Left ventricle myocardium superior (tissue), 1 donor: ENCODE data around the gene CA12. TPM values are rescaled to one million over a fixed set of nuclear protein-coding genes. Genes with fewer than 3 reads are reported as not detected.
"Not testable (repeated sequence)": the region's sequence is repeated elsewhere in the genome, so short reads cannot be mapped to it uniquely, and the experiment has no call there.

ENCODE experiments used
- ATAC-seq: fragments of 200-7000 bp; cut with Tn5 transposase; one replicate; pipeline ENCODE4 v1.9.1; 2020; ENCODE audit warnings: mild to moderate bottlenecking, moderate library complexity
- DNase-seq: peaks from one replicate; pipeline ENCODE4 v3.0.0-alpha.2; 2020
- intact Hi-C: fragments of 100-400 bp; cut with micrococcal nuclease; formaldehyde crosslinking; loops from one replicate; pipeline ENCODE4 v1.11.0; 2022
- long read RNA-seq: library from polyadenylated mRNA; unstranded; transcript quantifications from one replicate; pipeline ENCODE4 v2.0.0, GENCODE V29; 2021
- total RNA-seq: library from RNA; stranded (reverse); fragmentation: NEBNext Ultra II Directional; extraction: Animal tissue kit (Norgen Biotek cat#: 25700); gene quantifications from one replicate; pipeline ENCODE4 v1.2.1, GENCODE V29; 2021
- donor health status: DM: no; HTN: yes; CAD: no; lungs with severe emphysema.

CA12 gene
- 0.74 TPM for total RNA-seq
- long read RNA-seq, partial matches to known transcripts, result 1 of 1 reads
- long read RNA-seq, other reads (novel, unspliced or antisense), result 0 of 1 reads

- peak; percentile 41 for DNase-seq
- intact Hi-C loops, result no loop called here
- ATAC-seq, result peak; percentile 80
Observed at GRCh38 chr15:63381301-63382204, at the start of gene CA12. Gene CA12 (minus strand): TSS chr15:63381846. CDS start chr15:63381720, 126 bp downstream.

- ATAC-seq (peak; percentile 50), DNase-seq (no peak)
- intact Hi-C loops, result no loop called here
Observed at GRCh38 chr15:63430766-63431451, 49.3 kb upstream of the CA12 start.

- intact Hi-C loops, result no loop called here
- ATAC-seq (no peak), DNase-seq (no peak)
Observed at GRCh38 chr15:63426552-63426951, 44.9 kb upstream of the CA12 start.

GRCh38 chr15:63425426-63425985 is 43.9 kb upstream of the CA12 start:
- intact Hi-C loops, result no loop called here
- no peak for DNase-seq
- no peak for ATAC-seq

GRCh38 chr15:63422891-63423590 is 41.4 kb upstream of the CA12 start:
- ATAC-seq, result no peak
- intact Hi-C loops, result no loop called here
- no peak for DNase-seq

- intact Hi-C loops, result no loop called here
- DNase-seq, result no peak
- no peak for ATAC-seq
Observed at GRCh38 chr15:63421433-63421832, 39.8 kb upstream of the CA12 start.

- intact Hi-C loops, result no loop called here
- DNase-seq (no peak), ATAC-seq (no peak)
Observed at GRCh38 chr15:63420333-63420747, 38.7 kb upstream of the CA12 start.

- DNase-seq (no peak), ATAC-seq (no peak)
- intact Hi-C loops, result no loop called here
Observed at GRCh38 chr15:63418811-63419210, 37.2 kb upstream of the CA12 start.

- no peak for ATAC-seq
- intact Hi-C loops, result no loop called here
- no peak for DNase-seq
Observed at GRCh38 chr15:63417721-63418120, 36.1 kb upstream of the CA12 start.

- DNase-seq, ATAC-seq, intact Hi-C loops: not testable (repeated sequence)
Observed at GRCh38 chr15:63417274-63417673, 35.6 kb upstream of the CA12 start.

GRCh38 chr15:63414474-63415120 is 33.0 kb upstream of the CA12 start:
- ATAC-seq, result no peak
- intact Hi-C loops, result no loop called here
- no peak for DNase-seq

- ATAC-seq (no peak), DNase-seq (no peak)
- intact Hi-C loops, result no loop called here
Observed at GRCh38 chr15:63412551-63412950, 30.9 kb upstream of the CA12 start.

GRCh38 chr15:63411866-63412265 is 30.2 kb upstream of the CA12 start:
- ATAC-seq (no peak), DNase-seq (no peak)
- intact Hi-C loops, result no loop called here

- DNase-seq (no peak), ATAC-seq (no peak)
- intact Hi-C loops, result no loop called here
Observed at GRCh38 chr15:63409179-63409578, 27.5 kb upstream of the CA12 start.

- ATAC-seq (no peak), DNase-seq (no peak)
- intact Hi-C loops, result no loop called here
Observed at GRCh38 chr15:63408524-63408923, 26.9 kb upstream of the CA12 start.

GRCh38 chr15:63407612-63408011 is 26.0 kb upstream of the CA12 start:
- ATAC-seq, result no peak
- intact Hi-C loops, result no loop called here
- DNase-seq, result no peak

GRCh38 chr15:63405683-63406390 is 24.2 kb upstream of the CA12 start:
- ATAC-seq (no peak), DNase-seq (no peak)
- intact Hi-C loops, result no loop called here

GRCh38 chr15:63405159-63405558 is 23.5 kb upstream of the CA12 start:
- no peak for DNase-seq
- intact Hi-C loops, result no loop called here
- no peak for ATAC-seq
